ENCODE data around the gene PRDM10.

DNA sequence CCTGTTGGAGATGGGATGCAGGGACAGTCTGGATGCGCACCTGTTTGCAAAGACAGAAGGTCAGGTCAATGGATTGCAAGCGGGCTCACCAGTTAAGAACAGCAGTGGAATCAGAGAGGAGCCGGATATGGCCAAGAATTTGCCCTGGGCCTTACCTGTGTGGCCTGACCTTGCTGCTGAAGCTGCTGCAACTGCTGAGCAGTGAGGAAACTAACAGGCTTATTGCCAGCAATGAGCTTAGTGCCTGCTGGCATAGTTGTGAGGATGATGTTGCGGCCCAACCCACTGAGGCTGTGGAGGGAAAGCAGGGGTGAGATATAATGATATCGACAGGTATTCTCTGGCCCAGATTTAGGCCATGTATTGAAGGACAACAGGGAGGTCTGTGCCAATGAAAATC lies 137.8 kb downstream of the PRDM10 start:
- TF ChIP-seq, protein P1, sequence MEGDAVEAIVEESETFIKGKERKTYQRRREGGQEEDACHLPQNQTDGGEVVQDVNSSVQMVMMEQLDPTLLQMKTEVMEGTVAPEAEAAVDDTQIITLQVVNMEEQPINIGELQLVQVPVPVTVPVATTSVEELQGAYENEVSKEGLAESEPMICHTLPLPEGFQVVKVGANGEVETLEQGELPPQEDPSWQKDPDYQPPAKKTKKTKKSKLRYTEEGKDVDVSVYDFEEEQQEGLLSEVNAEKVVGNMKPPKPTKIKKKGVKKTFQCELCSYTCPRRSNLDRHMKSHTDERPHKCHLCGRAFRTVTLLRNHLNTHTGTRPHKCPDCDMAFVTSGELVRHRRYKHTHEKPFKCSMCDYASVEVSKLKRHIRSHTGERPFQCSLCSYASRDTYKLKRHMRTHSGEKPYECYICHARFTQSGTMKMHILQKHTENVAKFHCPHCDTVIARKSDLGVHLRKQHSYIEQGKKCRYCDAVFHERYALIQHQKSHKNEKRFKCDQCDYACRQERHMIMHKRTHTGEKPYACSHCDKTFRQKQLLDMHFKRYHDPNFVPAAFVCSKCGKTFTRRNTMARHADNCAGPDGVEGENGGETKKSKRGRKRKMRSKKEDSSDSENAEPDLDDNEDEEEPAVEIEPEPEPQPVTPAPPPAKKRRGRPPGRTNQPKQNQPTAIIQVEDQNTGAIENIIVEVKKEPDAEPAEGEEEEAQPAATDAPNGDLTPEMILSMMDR (IDR thresholded peaks at IDR 0.05; ENCODE audit: borderline replicate concordance, extremely low read depth, low read length, poor library complexity, severe bottlenecking): no peak
- TF ChIP-seq EZH2 (IDR thresholded peaks at IDR 0.05; ENCODE audit: borderline replicate concordance, low read depth, low read length, severe bottlenecking): no peak
